Panc1 (cell line): ENCODE measurements around the gene MOB3C.

Experiments used
- CTCF ChIP-seq: fragments of 450-650 bp; IDR thresholded peaks from 2 replicates; pipeline ENCODE4 v1.5.1; 2017; ENCODE audit warnings: mild to moderate bottlenecking
- TF ChIP-seq, protein P1 (sequence below), 2 experiments: IDR thresholded peaks; 2 replicates each; pipeline ENCODE4 v1.6.1; 2011 to 2012; ENCODE audit warnings: low read depth in 2 of 2, control low read depth in 1 of 2, low read length in 1 of 2, mild to moderate bottlenecking in 1 of 2, moderate library complexity in 1 of 2; ENCODE audit not compliant: insufficient read depth in 1 of 2

DNA sequence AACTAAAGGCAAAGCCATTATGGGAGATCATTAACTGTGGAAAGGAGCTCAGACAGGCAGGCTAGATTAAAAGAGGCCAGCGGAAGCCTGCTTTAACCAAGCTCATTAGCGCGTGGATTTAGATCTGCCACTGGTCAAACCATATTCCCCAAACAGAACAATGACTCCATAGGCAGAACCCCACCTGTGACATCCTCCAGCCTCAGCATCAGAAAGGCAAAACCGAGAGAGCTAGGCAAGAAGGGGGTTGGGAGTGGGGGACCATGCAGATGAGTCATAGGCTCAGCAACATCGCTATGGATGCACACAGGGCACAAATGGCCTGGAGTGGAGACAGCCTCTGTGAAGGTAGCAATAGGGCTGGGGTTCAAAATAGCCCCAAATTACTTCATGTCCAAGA is 33.1 kb downstream of the MOB3C start:
- no peak for TF ChIP-seq CTCF
- TF ChIP-seq, protein P1, sequence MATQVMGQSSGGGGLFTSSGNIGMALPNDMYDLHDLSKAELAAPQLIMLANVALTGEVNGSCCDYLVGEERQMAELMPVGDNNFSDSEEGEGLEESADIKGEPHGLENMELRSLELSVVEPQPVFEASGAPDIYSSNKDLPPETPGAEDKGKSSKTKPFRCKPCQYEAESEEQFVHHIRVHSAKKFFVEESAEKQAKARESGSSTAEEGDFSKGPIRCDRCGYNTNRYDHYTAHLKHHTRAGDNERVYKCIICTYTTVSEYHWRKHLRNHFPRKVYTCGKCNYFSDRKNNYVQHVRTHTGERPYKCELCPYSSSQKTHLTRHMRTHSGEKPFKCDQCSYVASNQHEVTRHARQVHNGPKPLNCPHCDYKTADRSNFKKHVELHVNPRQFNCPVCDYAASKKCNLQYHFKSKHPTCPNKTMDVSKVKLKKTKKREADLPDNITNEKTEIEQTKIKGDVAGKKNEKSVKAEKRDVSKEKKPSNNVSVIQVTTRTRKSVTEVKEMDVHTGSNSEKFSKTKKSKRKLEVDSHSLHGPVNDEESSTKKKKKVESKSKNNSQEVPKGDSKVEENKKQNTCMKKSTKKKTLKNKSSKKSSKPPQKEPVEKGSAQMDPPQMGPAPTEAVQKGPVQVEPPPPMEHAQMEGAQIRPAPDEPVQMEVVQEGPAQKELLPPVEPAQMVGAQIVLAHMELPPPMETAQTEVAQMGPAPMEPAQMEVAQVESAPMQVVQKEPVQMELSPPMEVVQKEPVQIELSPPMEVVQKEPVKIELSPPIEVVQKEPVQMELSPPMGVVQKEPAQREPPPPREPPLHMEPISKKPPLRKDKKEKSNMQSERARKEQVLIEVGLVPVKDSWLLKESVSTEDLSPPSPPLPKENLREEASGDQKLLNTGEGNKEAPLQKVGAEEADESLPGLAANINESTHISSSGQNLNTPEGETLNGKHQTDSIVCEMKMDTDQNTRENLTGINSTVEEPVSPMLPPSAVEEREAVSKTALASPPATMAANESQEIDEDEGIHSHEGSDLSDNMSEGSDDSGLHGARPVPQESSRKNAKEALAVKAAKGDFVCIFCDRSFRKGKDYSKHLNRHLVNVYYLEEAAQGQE (IDR thresholded peaks at IDR 0.05; ENCODE audit: insufficient read depth in 1 of 2, low read depth in 2 of 2, low read length in 1 of 2): no peak
